Glutamatergic neuron (in vitro differentiated cells): ENCODE data around the gene SMIM23. TPM values are rescaled to one million over a fixed set of nuclear protein-coding genes. Genes with fewer than 3 reads are reported as not detected.

Source experiments
- DNase-seq: peaks from one replicate; pipeline ENCODE4 v3.0.0; 2022
- H3K27ac Mint-ChIP-seq: one replicate; pipeline ENCODE4 v1.8.0; 2020; ENCODE audit warnings: mild to moderate bottlenecking, mixed read lengths, inconsistent platforms; ENCODE audit not compliant: unreplicated experiment
- H3K27me3 Mint-ChIP-seq: one replicate; pipeline ENCODE4 v1.8.0; 2020; ENCODE audit warnings: mild to moderate bottlenecking, moderate library complexity, mixed read lengths, inconsistent platforms; ENCODE audit not compliant: unreplicated experiment
- H3K36me3 Mint-ChIP-seq: one replicate; pipeline ENCODE4 v1.8.0; 2020; ENCODE audit warnings: mild to moderate bottlenecking, mixed read lengths, inconsistent platforms; ENCODE audit not compliant: unreplicated experiment
- H3K4me1 Mint-ChIP-seq: one replicate; pipeline ENCODE4 v1.8.0; 2020; ENCODE audit warnings: mild to moderate bottlenecking, low read depth, mixed read lengths, inconsistent platforms; ENCODE audit not compliant: unreplicated experiment
- H3K4me3 Mint-ChIP-seq: one replicate; pipeline ENCODE4 v1.8.0; 2020; ENCODE audit warnings: mild to moderate bottlenecking, mixed read lengths, inconsistent platforms; ENCODE audit not compliant: unreplicated experiment
- H3K9me3 Mint-ChIP-seq: one replicate; pipeline ENCODE4 v1.8.0; 2020; ENCODE audit warnings: mild to moderate bottlenecking, moderate library complexity, mixed read lengths, inconsistent platforms; ENCODE audit not compliant: unreplicated experiment
- total RNA-seq: library from RNA; stranded (reverse); fragmentation: NEBNext Ultra II Directional; extraction: Animal tissue kit (Norgen Biotek cat#: 25700); gene quantifications from one replicate; pipeline ENCODE4 v1.2.1, GENCODE V29; 2021; ENCODE audit not compliant: unreplicated experiment
- TF ChIP-seq, protein P1 (sequence below): fragments of 200-600 bp; sonication (generic); IDR thresholded peaks from one replicate; pipeline ENCODE4 v1.5.0; 2021; ENCODE audit not compliant: partially characterized antibody, unreplicated experiment

The SMIM23 gene
- total RNA-seq, 1 donor from 2014 or later, result not detected

DNA sequence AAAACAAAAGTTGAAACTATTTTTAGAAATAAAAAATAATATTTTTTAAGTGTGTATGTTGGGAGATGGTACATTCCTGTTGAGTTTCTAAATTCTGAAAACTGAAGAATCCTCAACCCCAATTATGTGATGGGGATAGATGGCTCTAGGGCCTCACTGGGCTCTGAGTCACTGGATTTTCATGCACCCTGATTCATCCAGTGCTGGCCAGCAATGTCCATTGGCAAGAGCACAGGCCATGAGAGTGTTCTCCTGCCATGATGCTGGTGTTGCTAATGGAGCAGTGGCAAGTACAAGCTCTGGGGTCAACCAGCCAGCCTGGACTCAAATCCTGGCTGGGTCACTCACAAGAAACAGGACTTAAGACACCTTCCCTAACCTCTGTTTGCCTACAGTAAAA lies 23.3 kb downstream of the SMIM23 start:
- Mint-ChIP-seq H3K27me3 (no peaks in the 10 kb centered on the region), H3K4me3 (no peak overlapping the region), H3K27ac (no peak overlapping the region), H3K4me1 (no peaks in the 10 kb centered on the region), H3K36me3 (peaks cover 4% of the 10 kb centered on the region), H3K9me3 (peaks cover 2% of the 10 kb centered on the region)
- no peak for DNase-seq
- TF ChIP-seq, protein P1, sequence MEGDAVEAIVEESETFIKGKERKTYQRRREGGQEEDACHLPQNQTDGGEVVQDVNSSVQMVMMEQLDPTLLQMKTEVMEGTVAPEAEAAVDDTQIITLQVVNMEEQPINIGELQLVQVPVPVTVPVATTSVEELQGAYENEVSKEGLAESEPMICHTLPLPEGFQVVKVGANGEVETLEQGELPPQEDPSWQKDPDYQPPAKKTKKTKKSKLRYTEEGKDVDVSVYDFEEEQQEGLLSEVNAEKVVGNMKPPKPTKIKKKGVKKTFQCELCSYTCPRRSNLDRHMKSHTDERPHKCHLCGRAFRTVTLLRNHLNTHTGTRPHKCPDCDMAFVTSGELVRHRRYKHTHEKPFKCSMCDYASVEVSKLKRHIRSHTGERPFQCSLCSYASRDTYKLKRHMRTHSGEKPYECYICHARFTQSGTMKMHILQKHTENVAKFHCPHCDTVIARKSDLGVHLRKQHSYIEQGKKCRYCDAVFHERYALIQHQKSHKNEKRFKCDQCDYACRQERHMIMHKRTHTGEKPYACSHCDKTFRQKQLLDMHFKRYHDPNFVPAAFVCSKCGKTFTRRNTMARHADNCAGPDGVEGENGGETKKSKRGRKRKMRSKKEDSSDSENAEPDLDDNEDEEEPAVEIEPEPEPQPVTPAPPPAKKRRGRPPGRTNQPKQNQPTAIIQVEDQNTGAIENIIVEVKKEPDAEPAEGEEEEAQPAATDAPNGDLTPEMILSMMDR, result no peak

- Mint-ChIP-seq H3K4me3 (no peak overlapping the region), H3K4me1 (no peaks in the 10 kb centered on the region), H3K9me3 (peaks cover 2% of the 10 kb centered on the region), H3K27me3 (no peaks in the 10 kb centered on the region), H3K36me3 (peaks cover 4% of the 10 kb centered on the region), H3K27ac (no peak overlapping the region)
- TF ChIP-seq, protein P1, result no peak
- no peak for DNase-seq
Measured at GRCh38 chr5:171810227-171810626, 24.6 kb downstream of the SMIM23 start.

DNA sequence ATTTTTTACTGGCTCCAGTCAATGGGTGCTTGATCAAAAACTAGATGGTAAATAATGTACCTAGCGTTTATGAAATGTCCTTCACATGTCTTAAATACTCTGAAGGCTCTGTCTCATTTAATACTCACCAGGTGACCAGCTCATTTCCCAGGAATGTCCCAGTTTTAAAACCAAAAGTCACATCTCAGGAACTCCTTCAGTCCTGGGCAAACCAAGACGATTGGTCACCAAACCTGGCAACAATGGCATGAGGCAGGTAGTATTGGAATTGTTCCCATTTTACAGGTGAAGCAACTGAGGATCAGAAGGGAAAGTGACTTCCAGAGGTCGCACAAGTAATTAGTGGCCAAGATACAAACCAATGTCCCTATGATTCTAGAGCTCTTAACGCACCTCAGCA lies 27.7 kb downstream of the SMIM23 start:
- Mint-ChIP-seq H3K27me3 (no peaks in the 10 kb centered on the region), H3K36me3 (no peaks in the 10 kb centered on the region), H3K4me3 (no peak overlapping the region), H3K27ac (no peak overlapping the region), H3K4me1 (no peaks in the 10 kb centered on the region), H3K9me3 (peaks cover 2% of the 10 kb centered on the region)
- DNase-seq, result no peak
- TF ChIP-seq, protein P1, result no peak

- no peak for DNase-seq
- TF ChIP-seq, protein P1, result no peak
- H3K9me3 Mint-ChIP-seq, result peaks cover 2% of the 10 kb centered on the region
- no peak overlapping the region for H3K27ac Mint-ChIP-seq
- H3K36me3 Mint-ChIP-seq, result no peaks in the 10 kb centered on the region
- H3K27me3 Mint-ChIP-seq, result no peaks in the 10 kb centered on the region
- H3K4me1 Mint-ChIP-seq, result no peaks in the 10 kb centered on the region
- H3K4me3 Mint-ChIP-seq, result no peak overlapping the region
Measured at GRCh38 chr5:171813813-171814490, 28.3 kb downstream of the SMIM23 start.

GRCh38 chr5:171816666-171817065 lies 31.0 kb downstream of the SMIM23 start:
- Mint-ChIP-seq H3K4me1 (no peaks in the 10 kb centered on the region), H3K9me3 (no peaks in the 10 kb centered on the region), H3K36me3 (no peaks in the 10 kb centered on the region), H3K4me3 (no peak overlapping the region), H3K27me3 (no peaks in the 10 kb centered on the region), H3K27ac (no peak overlapping the region)
- TF ChIP-seq, protein P1, result no peak
- no peak for DNase-seq
